IMR-90 (cell line): ENCODE data around the gene SF3B3. TPM values are rescaled to one million over a fixed set of nuclear protein-coding genes. Genes with fewer than 3 reads are reported as not detected.

ENCODE experiments used
- ATAC-seq: fragments of 200-7000 bp; cut with Tn5 transposase; 2 replicates; pipeline ENCODE4 v1.9.1; 2020; ENCODE audit warnings: low read depth, mild to moderate bottlenecking, moderate library complexity
- BruUV-seq: library from RNA; stranded (reverse); fragments of 400-500 nt; replicated peaks from 2 replicates; lab custom pipeline; 2021; lab: Mats Ljungman, UMichigan
- CTCF ChIA-PET: fragments of 300-600 bp; formaldehyde crosslinking; extraction: SDS; loops from one replicate; lab custom pipeline; 2021; ENCODE audit warnings: antibody characterized with exemption; lab: Yijun Ruan, JAX
- POLR2A ChIA-PET: fragments of 300-600 bp; sonication (Branson Sonifier 250); formaldehyde crosslinking; loops from one replicate; lab custom pipeline; 2022; ENCODE audit warnings: antibody characterized with exemption; ENCODE audit not compliant: unreplicated experiment; lab: Charles Lee
- DNase-seq: peaks from one replicate; pipeline ENCODE4 v3.0.0; 2013
- H2AFZ ChIP-seq: replicated peaks from 2 replicates; pipeline ENCODE3; 2013; ENCODE audit warnings: low read length, mild to moderate bottlenecking; ENCODE audit not compliant: poor library complexity
- H2AK5ac ChIP-seq: 2 replicates; pipeline ENCODE4 v1.6.1; 2013; ENCODE audit warnings: low read depth, low read length, inconsistent platforms
- H2AK9ac ChIP-seq: replicated peaks from 2 replicates; pipeline ENCODE3; 2013; ENCODE audit warnings: mild to moderate bottlenecking, low read depth, low read length, moderate library complexity; ENCODE audit not compliant: poor library complexity
- H2BK120ac ChIP-seq: 2 replicates; pipeline ENCODE4 v1.6.1; 2013; ENCODE audit warnings: low read depth, low read length, inconsistent platforms
- H2BK15ac ChIP-seq: 3 replicates; pipeline ENCODE4 v1.6.1; 2013; ENCODE audit warnings: low read depth, low read length, inconsistent platforms
- H2BK20ac ChIP-seq: 2 replicates; pipeline ENCODE4 v1.6.1; 2013; ENCODE audit warnings: low read depth, mild to moderate bottlenecking, inconsistent platforms, low read length, moderate library complexity
- H2BK5ac ChIP-seq: 2 replicates; pipeline ENCODE4 v1.6.1; 2013; ENCODE audit warnings: mild to moderate bottlenecking, low read depth, low read length, inconsistent platforms; ENCODE audit not compliant: poor library complexity, severe bottlenecking
- H3K14ac ChIP-seq: replicated peaks from 2 replicates; pipeline ENCODE4 v1.6.1; 2013; ENCODE audit warnings: low read depth, low read length, inconsistent platforms
- H3K18ac ChIP-seq: 2 replicates; pipeline ENCODE4 v1.6.1; 2013; ENCODE audit warnings: low read depth, low read length, control low read depth
- H3K23ac ChIP-seq: 2 replicates; pipeline ENCODE4 v1.6.1; 2013; ENCODE audit warnings: low read depth, low read length, inconsistent platforms
- H3K27ac ChIP-seq: 2 replicates; pipeline ENCODE4 v1.5.1; 2013; ENCODE audit warnings: mild to moderate bottlenecking, control low read depth, low read length; ENCODE audit not compliant: insufficient read depth
- H3K27me3 ChIP-seq: 2 replicates; pipeline ENCODE4 v1.6.1; 2013; ENCODE audit warnings: low read length; ENCODE audit not compliant: control insufficient read depth, insufficient read depth
- H3K36me3 ChIP-seq: 2 replicates; pipeline ENCODE4 v1.6.1; 2013; ENCODE audit warnings: low read length, mixed read lengths; ENCODE audit not compliant: control insufficient read depth, insufficient read depth
- H3K4ac ChIP-seq: 2 replicates; pipeline ENCODE4 v1.6.1; 2013; ENCODE audit warnings: low read depth, low read length, inconsistent platforms
- H3K4me1 ChIP-seq: 2 replicates; pipeline ENCODE4 v1.6.1; 2013; ENCODE audit warnings: low read length, mixed read lengths; ENCODE audit not compliant: control insufficient read depth, insufficient read depth
- H3K4me2 ChIP-seq: 2 replicates; pipeline ENCODE4 v1.6.1; 2013; ENCODE audit warnings: low read depth, mild to moderate bottlenecking, control low read depth, low read length, moderate library complexity
- H3K4me3 ChIP-seq: 2 replicates; pipeline ENCODE4 v1.5.1; 2013; ENCODE audit warnings: low read depth, mild to moderate bottlenecking, control low read depth, low read length, moderate library complexity; ENCODE audit not compliant: insufficient read depth
- H3K56ac ChIP-seq: 2 replicates; pipeline ENCODE4 v1.6.1; 2013; ENCODE audit warnings: low read length, inconsistent platforms; ENCODE audit not compliant: insufficient read depth; ENCODE audit errors: extremely low read depth
- H3K79me1 ChIP-seq, 2 experiments: 2 replicates each; pipeline ENCODE4 v1.6.1; 2013; ENCODE audit warnings: low read length in 2 of 2, inconsistent platforms in 1 of 2, low read depth in 1 of 2
- H3K9ac ChIP-seq: 2 replicates; pipeline ENCODE4 v1.6.1; 2013; ENCODE audit warnings: low read depth, low read length, control low read depth
- H3K9me1 ChIP-seq: 2 replicates; pipeline ENCODE4 v1.6.1; 2013; ENCODE audit warnings: low read length, inconsistent platforms; ENCODE audit not compliant: insufficient read depth
- H3K9me3 ChIP-seq: 2 replicates; pipeline ENCODE4 v1.6.1; 2013; ENCODE audit warnings: low read length; ENCODE audit not compliant: control insufficient read depth, insufficient read depth
- H4K20me1 ChIP-seq: 2 replicates; pipeline ENCODE4 v1.6.1; 2013; ENCODE audit warnings: low read length, inconsistent platforms; ENCODE audit not compliant: insufficient read depth
- H4K5ac ChIP-seq: 2 replicates; pipeline ENCODE4 v1.6.1; 2013; ENCODE audit warnings: mild to moderate bottlenecking, low read depth, low read length, control low read depth
- H4K8ac ChIP-seq, 2 experiments: 2 replicates each; pipeline ENCODE4 v1.6.1; 2013; ENCODE audit warnings: low read depth in 2 of 2, low read length in 2 of 2, control low read depth in 1 of 2, inconsistent platforms in 1 of 2
- H4K91ac ChIP-seq: 2 replicates; pipeline ENCODE4 v1.6.1; 2013; ENCODE audit warnings: low read depth, low read length, inconsistent platforms; ENCODE audit not compliant: insufficient read depth
- BHLHE40 ChIP-seq: fragments of 150-350 bp; IDR thresholded peaks from 2 replicates; pipeline ENCODE4 v1.6.1; 2016; ENCODE audit warnings: mild to moderate bottlenecking, low read depth, low read length
- CHD1 ChIP-seq: IDR thresholded peaks from 2 replicates; pipeline ENCODE4 v1.6.1; 2012; ENCODE audit warnings: low read depth, low read length, improper control_type of control experiment
- FOS ChIP-seq: fragments of 150-350 bp; IDR thresholded peaks from 2 replicates; pipeline ENCODE4 v1.6.1; 2016; ENCODE audit warnings: low read depth, low read length
- MAZ ChIP-seq: IDR thresholded peaks from 2 replicates; pipeline ENCODE4 v1.6.1; 2012; ENCODE audit warnings: low read depth, mild to moderate bottlenecking, low read length, improper control_type of control experiment, moderate library complexity, borderline replicate concordance
- MXI1 ChIP-seq: IDR thresholded peaks from 2 replicates; pipeline ENCODE4 v1.6.1; 2012; ENCODE audit warnings: low read depth, mild to moderate bottlenecking, low read length, moderate library complexity, borderline replicate concordance
- NFE2L2 ChIP-seq: fragments of 150-350 bp; IDR thresholded peaks from 2 replicates; pipeline ENCODE4 v1.6.1; 2016; ENCODE audit warnings: low read depth, mild to moderate bottlenecking, low read length
- POLR2A ChIP-seq: IDR thresholded peaks from 2 replicates; pipeline ENCODE4 v1.6.1; 2012; ENCODE audit warnings: mild to moderate bottlenecking, low read depth, low read length
- RCOR1 ChIP-seq: IDR thresholded peaks from 2 replicates; pipeline ENCODE4 v1.6.1; 2012; ENCODE audit warnings: mild to moderate bottlenecking, low read length, improper control_type of control experiment; ENCODE audit not compliant: insufficient replicate concordance
- SMC3 ChIP-seq: fragments of 150-350 bp; IDR thresholded peaks from 2 replicates; pipeline ENCODE4 v1.6.1; 2016; ENCODE audit warnings: low read depth, mild to moderate bottlenecking, antibody characterized with exemption, low read length, moderate library complexity
- WGBS, 2 experiments: methylation state at CpG; one replicate each; pipeline versions ENCODE4 v1.1.5 to v1.1.7; 2013; ENCODE audit warnings: missing lambda C conversion rate in 2 of 2; ENCODE audit not compliant: insufficient read length in 1 of 2; ENCODE audit errors: extremely low coverage in 2 of 2; 5-methylcytosine and 5-hydroxymethylcytosine counted together
- dilution Hi-C: fragments of 300-500 bp; cut with HindIII; formaldehyde crosslinking; loops from one replicate; pipeline ENCODE4 v1.14.3; 2018; ENCODE audit warnings: low sequenced_read_pairs; ENCODE audit not compliant: unreplicated experiment
- in situ Hi-C: fragments of 300-500 bp; cut with MboI; formaldehyde crosslinking; loops from 3 replicates; pipeline ENCODE4 v1.14.3; 2019; ENCODE audit warnings: low sequenced_read_pairs, inconsistent platforms, mixed read lengths
- intact Hi-C: fragments of 100-400 bp; cut with micrococcal nuclease; formaldehyde crosslinking; loops from 2 replicates; pipeline ENCODE4 v1.10.0; 2022
- polyA plus RNA-seq, 3 experiments: library from polyadenylated mRNA; depleted of rRNA; stranded (reverse); fragments of >200 nt; gene quantifications; 2 replicates each; pipeline ENCODE4 v1.2.3, GENCODE V29; 2012; ENCODE audit warnings: low replicate concordance in 1 of 3
- total RNA-seq: library from RNA; depleted of rRNA; stranded (reverse); fragments of >200 nt; gene quantifications from 2 replicates; pipeline ENCODE4 v1.2.3, GENCODE V29; 2012
- TF ChIP-seq, protein P1 (sequence below): fragments of 150-350 bp; IDR thresholded peaks from 2 replicates; pipeline ENCODE4 v1.6.1; 2017; ENCODE audit warnings: mild to moderate bottlenecking, antibody characterized with exemption, low read length, low read depth
- TF ChIP-seq, protein P2 (sequence below): conservative IDR thresholded peaks from 2 replicates; pipeline ENCODE4 v1.5.1; 2012; ENCODE audit warnings: mild to moderate bottlenecking, low read depth, low read length, improper control_type of control experiment

Gene SF3B3
- total and polyA plus RNA-seq, 2 of the 4 experiments (the other 2 are of a cell fraction): 97.9 to 134 TPM

DNA sequence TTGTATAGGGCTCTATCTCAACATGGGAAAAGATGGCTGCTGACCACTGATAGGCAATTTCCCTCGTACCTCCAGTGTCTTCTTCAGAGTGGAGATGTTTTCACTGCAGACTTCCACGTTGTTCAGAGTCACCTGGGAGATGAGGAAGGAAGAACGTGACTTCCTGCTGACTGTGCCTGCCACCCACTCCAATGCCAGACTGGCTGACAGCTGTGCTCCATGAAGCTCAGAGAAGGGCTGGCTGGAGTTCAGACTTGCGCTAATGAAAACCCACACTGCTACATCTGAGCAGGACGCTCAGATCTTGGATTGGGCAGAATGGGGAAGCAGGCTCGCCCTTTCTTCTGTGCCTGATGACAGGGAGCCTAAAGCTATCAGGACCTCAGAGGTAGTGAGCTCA, 33.4 kb upstream of the SF3B3 start:
- in situ Hi-C loops (no loop called here), dilution Hi-C loops (no loop called here), intact Hi-C loops (no loop called here)
- H3K9me1 ChIP-seq: peaks cover 6% of the 10 kb centered on the region; the same call in 1 of the 2 replicates
- H3K4me2 ChIP-seq: no peak overlapping the region
- no peak overlapping the region for H3K14ac ChIP-seq
- H4K91ac ChIP-seq: no peak overlapping the region
- BruUV-seq: no TSS peak
- H3K27ac ChIP-seq: no peak overlapping the region
- no peak overlapping the region for H2AK9ac ChIP-seq
- H3K9ac ChIP-seq: no peak overlapping the region
- H3K36me3 ChIP-seq: peaks cover 26% of the 10 kb centered on the region
- no peak overlapping the region for H2BK15ac ChIP-seq
- POLR2A ChIA-PET: no interaction called here
- H3K4ac ChIP-seq: no peak overlapping the region
- no peak overlapping the region for H2AK5ac ChIP-seq
- TF ChIP-seq, protein P1, sequence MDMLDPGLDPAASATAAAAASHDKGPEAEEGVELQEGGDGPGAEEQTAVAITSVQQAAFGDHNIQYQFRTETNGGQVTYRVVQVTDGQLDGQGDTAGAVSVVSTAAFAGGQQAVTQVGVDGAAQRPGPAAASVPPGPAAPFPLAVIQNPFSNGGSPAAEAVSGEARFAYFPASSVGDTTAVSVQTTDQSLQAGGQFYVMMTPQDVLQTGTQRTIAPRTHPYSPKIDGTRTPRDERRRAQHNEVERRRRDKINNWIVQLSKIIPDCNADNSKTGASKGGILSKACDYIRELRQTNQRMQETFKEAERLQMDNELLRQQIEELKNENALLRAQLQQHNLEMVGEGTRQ: no peak
- TF ChIP-seq MXI1: no peak
- no peak for TF ChIP-seq RCOR1
- no peak for TF ChIP-seq BHLHE40
- no peak for TF ChIP-seq SMC3
- no peak for TF ChIP-seq MAZ
- no peak for TF ChIP-seq POLR2A
- no peak for TF ChIP-seq CHD1
- TF ChIP-seq, protein P2, sequence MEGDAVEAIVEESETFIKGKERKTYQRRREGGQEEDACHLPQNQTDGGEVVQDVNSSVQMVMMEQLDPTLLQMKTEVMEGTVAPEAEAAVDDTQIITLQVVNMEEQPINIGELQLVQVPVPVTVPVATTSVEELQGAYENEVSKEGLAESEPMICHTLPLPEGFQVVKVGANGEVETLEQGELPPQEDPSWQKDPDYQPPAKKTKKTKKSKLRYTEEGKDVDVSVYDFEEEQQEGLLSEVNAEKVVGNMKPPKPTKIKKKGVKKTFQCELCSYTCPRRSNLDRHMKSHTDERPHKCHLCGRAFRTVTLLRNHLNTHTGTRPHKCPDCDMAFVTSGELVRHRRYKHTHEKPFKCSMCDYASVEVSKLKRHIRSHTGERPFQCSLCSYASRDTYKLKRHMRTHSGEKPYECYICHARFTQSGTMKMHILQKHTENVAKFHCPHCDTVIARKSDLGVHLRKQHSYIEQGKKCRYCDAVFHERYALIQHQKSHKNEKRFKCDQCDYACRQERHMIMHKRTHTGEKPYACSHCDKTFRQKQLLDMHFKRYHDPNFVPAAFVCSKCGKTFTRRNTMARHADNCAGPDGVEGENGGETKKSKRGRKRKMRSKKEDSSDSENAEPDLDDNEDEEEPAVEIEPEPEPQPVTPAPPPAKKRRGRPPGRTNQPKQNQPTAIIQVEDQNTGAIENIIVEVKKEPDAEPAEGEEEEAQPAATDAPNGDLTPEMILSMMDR: no peak
- TF ChIP-seq FOS: no peak
- TF ChIP-seq NFE2L2: no peak
- no peak overlapping the region for H4K5ac ChIP-seq
- CTCF ChIA-PET: no interaction called here
- H3K9me3 ChIP-seq: no peaks in the 10 kb centered on the region
- H3K79me1 ChIP-seq: no peaks in the 10 kb centered on the region
- peaks cover 3% of the 10 kb centered on the region for H3K4me1 ChIP-seq
- DNase-seq (peak; percentile 15), ATAC-seq (no peak)
- no peak overlapping the region for H3K18ac ChIP-seq
- no peak overlapping the region for H2BK20ac ChIP-seq
- no peak overlapping the region for H3K23ac ChIP-seq
- no peaks in the 10 kb centered on the region for H4K20me1 ChIP-seq
- H3K4me3 ChIP-seq: no peak overlapping the region
- H3K56ac ChIP-seq: no peak overlapping the region
- WGBS, 2 experiments: no CpG with 5 or more reads among the region's 6 CpGs
- no peaks in the 10 kb centered on the region for H3K27me3 ChIP-seq
- H2BK120ac ChIP-seq: no peak overlapping the region
- H2AFZ ChIP-seq: no peak overlapping the region
- no peak overlapping the region for H4K8ac ChIP-seq
- no peak overlapping the region for H2BK5ac ChIP-seq
